GM12878 (cell line): ENCODE measurements around the gene PTGDR2. TPM values are rescaled to one million over a fixed set of nuclear protein-coding genes. Genes with fewer than 3 reads are reported as not detected.

Experiments
- ATAC-seq: fragments of 200-7000 bp; cut with Tn5 transposase; 3 replicates; pipeline ENCODE4 v1.9.1; 2020; ENCODE audit warnings: mild to moderate bottlenecking, moderate library complexity
- BruUV-seq: library from RNA; stranded (reverse); fragments of 400-500 nt; replicated peaks from 2 replicates; lab custom pipeline; 2021; lab: Mats Ljungman, UMichigan
- CTCF ChIA-PET: fragments of 300-600 bp; sonication (Branson Sonifier 250); formaldehyde crosslinking; extraction: SDS; loops from one replicate; lab custom pipeline; 2021; ENCODE audit warnings: inconsistent platforms; lab: Yijun Ruan, JAX
- POLR2A ChIA-PET: fragments of 350-600 bp; formaldehyde crosslinking; extraction: SDS; loops from one replicate; lab custom pipeline; 2021; ENCODE audit warnings: inconsistent platforms; lab: Charles Lee
- RAD21 ChIA-PET: fragments of 300-600 bp; sonication (Branson Sonifier 250); formaldehyde crosslinking; loops from one replicate; lab custom pipeline; 2023; ENCODE audit warnings: antibody characterized with exemption; ENCODE audit not compliant: unreplicated experiment; lab: Charles Lee
- SMC1A ChIA-PET: fragments of 300-600 bp; sonication (Branson Sonifier 250); formaldehyde crosslinking; loops from one replicate; lab custom pipeline; 2023; ENCODE audit not compliant: unreplicated experiment, uncharacterized antibody; lab: Charles Lee
- DNase-seq: peaks from one replicate; pipeline ENCODE4 v3.0.0-alpha.2; 2011; ENCODE audit warnings: low read depth, low spot score
- FAIRE-seq: peaks from 3 replicates; lab custom pipeline; 2011; peaks lifted over from hg19 to GRCh38; lab: Jason Lieb, UNC
- H2AFZ ChIP-seq: 2 replicates; pipeline ENCODE4 v1.6.0; 2011; ENCODE audit warnings: low read depth, low read length, control low read depth; ENCODE audit not compliant: control insufficient read depth
- H3K27ac ChIP-seq: 2 replicates; pipeline ENCODE4 v1.5.1; 2011; ENCODE audit warnings: control low read depth; ENCODE audit not compliant: control insufficient read depth, insufficient read depth
- H3K27me3 ChIP-seq, 2 experiments: replicated peaks in 1 of 2; 2 replicates each; pipeline versions ENCODE4 v1.6.0 to v1.6.1; 2011; ENCODE audit warnings: low read length in 1 of 2; ENCODE audit not compliant: control insufficient read depth in 2 of 2, insufficient read depth in 2 of 2
- H3K36me3 ChIP-seq, 2 experiments: 2 replicates each; pipeline ENCODE4 v1.5.1; 2011; ENCODE audit warnings: low read length in 1 of 2; ENCODE audit not compliant: control insufficient read depth in 2 of 2, insufficient read depth in 2 of 2
- H3K4me1 ChIP-seq: 2 replicates; pipeline ENCODE4 v1.6.1; 2011; ENCODE audit warnings: mild to moderate bottlenecking, low read length, moderate library complexity, mixed read lengths; ENCODE audit not compliant: control insufficient read depth, insufficient read depth
- H3K4me2 ChIP-seq: 2 replicates; pipeline ENCODE4 v1.6.0; 2011; ENCODE audit warnings: control low read depth; ENCODE audit not compliant: control insufficient read depth, insufficient read depth
- H3K4me3 ChIP-seq: fragments of 200-600 bp; sonication (generic); 2 replicates; pipeline ENCODE4 v1.5.1; 2016
- H3K79me2 ChIP-seq: 2 replicates; pipeline ENCODE4 v1.6.0; 2011; ENCODE audit warnings: low read length; ENCODE audit not compliant: control insufficient read depth, insufficient read depth
- H3K9ac ChIP-seq: 2 replicates; pipeline ENCODE4 v1.8.0; 2011; ENCODE audit warnings: low read length, control low read depth, mixed read lengths; ENCODE audit not compliant: control insufficient read depth, insufficient read depth
- H3K9me3 ChIP-seq: replicated peaks from 3 replicates; pipeline ENCODE4 v1.5.1; 2011; ENCODE audit warnings: mild to moderate bottlenecking, low read length; ENCODE audit not compliant: control insufficient read depth, insufficient read depth
- H4K20me1 ChIP-seq: 2 replicates; pipeline ENCODE4 v1.6.0; 2011; ENCODE audit not compliant: control insufficient read depth, insufficient read depth
- ASH2L ChIP-seq: fragments of 300-600, 200-600 bp; sonication (generic); IDR thresholded peaks from 2 replicates; pipeline ENCODE4 v1.6.1; 2017; ENCODE audit warnings: low read depth, mild to moderate bottlenecking, borderline replicate concordance
- ATF7 ChIP-seq: fragments of 450-650 bp; IDR thresholded peaks from 2 replicates; pipeline ENCODE4 v1.6.1; 2016; ENCODE audit warnings: low read depth, mild to moderate bottlenecking
- IRF5 ChIP-seq: fragments of 450-650 bp; IDR thresholded peaks from 2 replicates; pipeline ENCODE4 v1.6.1; 2017; ENCODE audit warnings: borderline replicate concordance
- KAT2A ChIP-seq: conservative IDR thresholded peaks from 2 replicates; pipeline ENCODE4 v1.6.1; 2011; ENCODE audit warnings: low read depth, low read length; ENCODE audit not compliant: control insufficient read depth
- NR2F1 ChIP-seq: fragments of 450-650 bp; conservative IDR thresholded peaks from 2 replicates; pipeline ENCODE4 v1.6.1; 2017; ENCODE audit warnings: mild to moderate bottlenecking
- SMAD5 ChIP-seq: IDR thresholded peaks from 2 replicates; pipeline ENCODE4 v1.6.1; 2016; ENCODE audit warnings: antibody characterized with exemption, low read depth
- STAT3 ChIP-seq: IDR thresholded peaks from 2 replicates; pipeline ENCODE4 v1.6.1; 2011; ENCODE audit warnings: low read depth, low read length, improper control_type of control experiment
- TARDBP ChIP-seq: IDR thresholded peaks from 2 replicates; pipeline ENCODE4 v1.6.1; 2016; ENCODE audit warnings: borderline replicate concordance
- ZBTB40 ChIP-seq: fragments of 450-650 bp; IDR thresholded peaks from 2 replicates; pipeline ENCODE4 v1.6.1; 2016; ENCODE audit warnings: mild to moderate bottlenecking, moderate library complexity, borderline replicate concordance
- WGBS: methylation state at CpG from one replicate; pipeline ENCODE4 v1.1.6; 2016; ENCODE audit warnings: low lambda C conversion rate; ENCODE audit not compliant: insufficient replicate concordance, insufficient coverage; ENCODE audit errors: missing lambda C conversion rate; 5-methylcytosine and 5-hydroxymethylcytosine counted together
- in situ Hi-C: fragments of 300-500 bp; cut with MboI; formaldehyde crosslinking; loops from 9 replicates; pipeline ENCODE4 v1.14.3; 2018; ENCODE audit warnings: mixed read lengths
- intact Hi-C: fragments of 100-400 bp; cut with micrococcal nuclease; formaldehyde crosslinking; loops from one replicate; pipeline ENCODE4 v1.14.2; 2022; ENCODE audit not compliant: unreplicated experiment
- polyA plus RNA-seq, 11 experiments: library from polyadenylated mRNA; depleted of rRNA in 4 of 11; unstranded in 6 of 11; stranded (reverse) in 5 of 11; fragments of >200 nt; fragmentation: Nextera tagmentation in 4 of 11; fragmentation: Illumina TruSeq in 1 of 11; extraction: Ambion mirVana in 4 of 11; extraction: Trizol in 1 of 11; gene quantifications; 1 replicate in 1 of 11; 2 replicates in 10 of 11; pipeline versions ENCODE4 v1.2.1 to v1.2.3, GENCODE V29; 2011 to 2016; ENCODE audit warnings: inconsistent platforms in 2 of 11, missing spikeins in 2 of 11, low read depth in 1 of 11
- total RNA-seq, 4 experiments: library from RNA; depleted of rRNA in 3 of 4; stranded (reverse); fragments of >200 nt in 3 of 4; fragmentation: Illumina TruSeq in 1 of 4; extraction: Trizol in 1 of 4; gene quantifications; 2 replicates each; pipeline versions ENCODE4 v1.2.1 to v1.2.3, GENCODE V29; 2013 to 2021

Gene PTGDR2
- total and polyA plus RNA-seq, 10 of the 15 experiments (the other 5 are each of a cell fraction or from before 2014, with no cell fraction given) = 0.01 to 0.28 (median 0.15) TPM; not detected in 6

GRCh38 chr11:60851327-60852104, 4.2 kb downstream of the PTGDR2 start:
- TF ChIP-seq STAT3 = no peak
- TF ChIP-seq KAT2A = no peak
- TF ChIP-seq, all 136 proteins: peak for 0
- WGBS = 91% methylated on average over 17 of the region's 17 CpGs
- H4K20me1 ChIP-seq = no peaks in the 10 kb centered on the region
- ChIA-PET POLR2A (no interaction called here), SMC1A (no interaction called here), CTCF (no interaction called here), RAD21 (no interaction called here)
- H3K4me1 ChIP-seq = no peaks in the 10 kb centered on the region
- no peak overlapping the region for H2AFZ ChIP-seq
- H3K9me3 ChIP-seq = no peaks in the 10 kb centered on the region
- no peak overlapping the region for H3K4me2 ChIP-seq
- DNase-seq = no peak
- H3K4me3 ChIP-seq = no peak overlapping the region
- no peak for ATAC-seq
- H3K27ac ChIP-seq = no peak overlapping the region
- H3K9ac ChIP-seq = no peak overlapping the region
- peaks cover 8 to 27% of the 10 kb centered on the region in 2 experiments for H3K36me3 ChIP-seq
- no peak for FAIRE-seq
- in situ Hi-C loops (no loop called here), intact Hi-C loops (no loop called here)
- no TSS peak for BruUV-seq
- no peaks in the 10 kb centered on the region for H3K79me2 ChIP-seq
- H3K27me3 ChIP-seq = no peaks in the 10 kb centered on the region

- 91% methylated on average over 26 of the region's 29 CpGs for WGBS
- Histone ChIP-seq H3K79me2 (peaks cover 13% of the 10 kb centered on the region), H3K27me3 (no peaks in the 10 kb centered on the region), H3K9me3 (no peaks in the 10 kb centered on the region), H4K20me1 (no peaks in the 10 kb centered on the region), H2AFZ (no peak overlapping the region), H3K27ac (no peak overlapping the region), H3K9ac (no peak overlapping the region), H3K4me1 (no peaks in the 10 kb centered on the region), H3K4me3 (no peak overlapping the region), H3K4me2 (no peak overlapping the region), H3K36me3 (peaks cover 8 to 27% of the 10 kb centered on the region in 2 experiments)
- in situ Hi-C loops (no loop called here), intact Hi-C loops (loop anchor here (10.0 kb wide), 1 partner anchor 105 kb away; the partner anchor contains the start of gene SLC15A3)
- ChIA-PET CTCF (interaction anchor here (0.6 kb wide), 1 partner anchor 68 kb away, joined by 4 read pairs; no protein-coding TSS in a partner anchor), RAD21 (no interaction called here), SMC1A (no interaction called here), POLR2A (no interaction called here)
- no peak for ATAC-seq
- BruUV-seq = no TSS peak
- FAIRE-seq = no peak
- no peak for DNase-seq
- no peak for TF ChIP-seq ATF7
- TF ChIP-seq ZBTB40 = no peak
- no peak for TF ChIP-seq IRF5
- TF ChIP-seq ASH2L = no peak
- no peak for TF ChIP-seq TARDBP
- no peak for TF ChIP-seq NR2F1
- no peak for TF ChIP-seq SMAD5
These were observed 5.9 kb downstream of the PTGDR2 start for GRCh38 chr11:60849641-60850520.
